ENCODE measurements around the gene GUCD1. TPM values are rescaled to one million over a fixed set of nuclear protein-coding genes. Genes with fewer than 3 reads are reported as not detected.

Gene GUCD1
- total RNA-seq, 2 experiments from 2014 or later: 114 to 144 TPM

DNA sequence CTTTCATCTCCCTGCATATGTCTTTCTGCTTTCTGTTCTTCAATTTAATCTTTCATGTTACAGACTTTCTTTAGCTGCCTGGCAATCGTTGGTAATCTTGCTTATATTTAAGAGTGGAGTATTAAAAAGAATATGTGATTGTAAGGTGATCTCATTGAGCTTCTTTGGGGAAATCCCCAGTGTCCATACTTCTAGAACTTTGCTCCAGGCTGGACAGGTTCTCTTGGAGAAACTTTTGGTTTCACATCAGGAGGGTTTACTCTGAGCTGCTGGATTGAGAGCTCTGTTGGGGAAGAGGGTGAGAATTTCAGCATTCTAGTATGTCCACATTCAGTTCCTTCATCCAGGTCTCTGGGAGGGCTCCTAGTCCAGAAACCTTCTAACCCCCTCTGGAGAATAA, 21.8 kb upstream of the GUCD1 start:
- CTCF ChIA-PET (ENCODE audit: unreplicated experiment): no interaction called here
- H3K27ac ChIP-seq (ENCODE audit: low read depth, low read length, poor library complexity, severe bottlenecking): no peak overlapping the region
- intact Hi-C loops (cut with micrococcal nuclease; ENCODE audit: unreplicated experiment): no loop called here
- TF ChIP-seq EZH2phosphoT487 (IDR thresholded peaks at IDR 0.05; ENCODE audit: borderline replicate concordance, low read depth, low read length): no peak
- TF ChIP-seq, protein P1, sequence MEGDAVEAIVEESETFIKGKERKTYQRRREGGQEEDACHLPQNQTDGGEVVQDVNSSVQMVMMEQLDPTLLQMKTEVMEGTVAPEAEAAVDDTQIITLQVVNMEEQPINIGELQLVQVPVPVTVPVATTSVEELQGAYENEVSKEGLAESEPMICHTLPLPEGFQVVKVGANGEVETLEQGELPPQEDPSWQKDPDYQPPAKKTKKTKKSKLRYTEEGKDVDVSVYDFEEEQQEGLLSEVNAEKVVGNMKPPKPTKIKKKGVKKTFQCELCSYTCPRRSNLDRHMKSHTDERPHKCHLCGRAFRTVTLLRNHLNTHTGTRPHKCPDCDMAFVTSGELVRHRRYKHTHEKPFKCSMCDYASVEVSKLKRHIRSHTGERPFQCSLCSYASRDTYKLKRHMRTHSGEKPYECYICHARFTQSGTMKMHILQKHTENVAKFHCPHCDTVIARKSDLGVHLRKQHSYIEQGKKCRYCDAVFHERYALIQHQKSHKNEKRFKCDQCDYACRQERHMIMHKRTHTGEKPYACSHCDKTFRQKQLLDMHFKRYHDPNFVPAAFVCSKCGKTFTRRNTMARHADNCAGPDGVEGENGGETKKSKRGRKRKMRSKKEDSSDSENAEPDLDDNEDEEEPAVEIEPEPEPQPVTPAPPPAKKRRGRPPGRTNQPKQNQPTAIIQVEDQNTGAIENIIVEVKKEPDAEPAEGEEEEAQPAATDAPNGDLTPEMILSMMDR (conservative IDR thresholded peaks at IDR 0.05; ENCODE audit: low read length): no peak
- H4K20me1 ChIP-seq (ENCODE audit: insufficient read depth, low read length): no peaks in the 10 kb centered on the region
- no peaks in the 10 kb centered on the region for H3K4me1 ChIP-seq (ENCODE audit: insufficient read depth, low read length, poor library complexity, severe bottlenecking)
- H3K4me2 ChIP-seq (ENCODE audit: low read length): no peak overlapping the region
- H3K4me3 ChIP-seq (ENCODE audit: low read depth, low read length, poor library complexity, severe bottlenecking): no peak overlapping the region
- no peaks in the 10 kb centered on the region for H3K79me2 ChIP-seq (ENCODE audit: insufficient read depth, low read depth, low read length)
- H3K9me2 ChIP-seq (ENCODE audit: insufficient read depth, low read length): no peaks in the 10 kb centered on the region
- no peak overlapping the region for H2AFZ ChIP-seq (ENCODE audit: low read length)
- H3K36me3 ChIP-seq (ENCODE audit: insufficient read depth, low read length): peaks cover 43% of the 10 kb centered on the region
- no TSS peak for BruUV-seq (replicated peaks)
- H3K9me3 ChIP-seq (ENCODE audit: low read length): no peaks in the 10 kb centered on the region
- POLR2A ChIA-PET: no interaction called here
- DNase-seq (ENCODE audit: low spot score): no peak

DNA sequence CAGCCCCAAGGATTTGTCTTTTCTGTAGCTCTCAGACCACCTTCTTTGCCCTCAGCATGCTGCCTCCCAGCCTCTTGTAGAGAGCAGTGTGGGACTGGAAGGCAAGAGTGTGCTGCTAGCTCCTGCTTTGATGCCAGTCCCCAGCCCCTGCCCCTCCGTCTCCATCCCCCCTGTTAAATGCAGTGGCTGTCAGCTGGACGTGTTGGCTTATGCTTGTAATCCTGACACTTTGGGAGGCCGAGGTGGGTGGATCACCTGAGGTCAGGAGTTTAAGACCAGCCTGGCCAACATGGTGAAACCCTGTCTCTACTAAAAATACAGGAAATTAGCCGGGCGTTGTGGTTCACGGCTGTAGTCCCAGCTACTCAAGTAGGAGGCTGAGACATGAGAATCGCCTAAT, 16.3 kb upstream of the GUCD1 start:
- H3K79me2 ChIP-seq (ENCODE audit: insufficient read depth, low read depth, low read length): peaks cover 8% of the 10 kb centered on the region
- no peak overlapping the region for H3K4me2 ChIP-seq (ENCODE audit: low read length)
- no peak overlapping the region for H2AFZ ChIP-seq (ENCODE audit: low read length)
- no peaks in the 10 kb centered on the region for H3K9me2 ChIP-seq (ENCODE audit: insufficient read depth, low read length)
- intact Hi-C loops (cut with micrococcal nuclease; ENCODE audit: unreplicated experiment): no loop called here
- no peak for DNase-seq (ENCODE audit: low spot score)
- H3K36me3 ChIP-seq (ENCODE audit: insufficient read depth, low read length): peaks cover 85% of the 10 kb centered on the region
- H3K4me1 ChIP-seq (ENCODE audit: insufficient read depth, low read length, poor library complexity, severe bottlenecking): no peaks in the 10 kb centered on the region
- ChIA-PET POLR2A (no interaction called here), CTCF (ENCODE audit: unreplicated experiment) (no interaction called here)
- H3K27ac ChIP-seq (ENCODE audit: low read depth, low read length, poor library complexity, severe bottlenecking): no peak overlapping the region
- H3K4me3 ChIP-seq (ENCODE audit: low read depth, low read length, poor library complexity, severe bottlenecking): no peak overlapping the region
- TF ChIP-seq, protein P1 (conservative IDR thresholded peaks at IDR 0.05; ENCODE audit: low read length): no peak
- no peak for TF ChIP-seq EZH2phosphoT487 (IDR thresholded peaks at IDR 0.05; ENCODE audit: borderline replicate concordance, low read depth, low read length)
- H3K9me3 ChIP-seq (ENCODE audit: low read length): no peaks in the 10 kb centered on the region
- BruUV-seq (replicated peaks): no TSS peak
- no peaks in the 10 kb centered on the region for H4K20me1 ChIP-seq (ENCODE audit: insufficient read depth, low read length)

DNA sequence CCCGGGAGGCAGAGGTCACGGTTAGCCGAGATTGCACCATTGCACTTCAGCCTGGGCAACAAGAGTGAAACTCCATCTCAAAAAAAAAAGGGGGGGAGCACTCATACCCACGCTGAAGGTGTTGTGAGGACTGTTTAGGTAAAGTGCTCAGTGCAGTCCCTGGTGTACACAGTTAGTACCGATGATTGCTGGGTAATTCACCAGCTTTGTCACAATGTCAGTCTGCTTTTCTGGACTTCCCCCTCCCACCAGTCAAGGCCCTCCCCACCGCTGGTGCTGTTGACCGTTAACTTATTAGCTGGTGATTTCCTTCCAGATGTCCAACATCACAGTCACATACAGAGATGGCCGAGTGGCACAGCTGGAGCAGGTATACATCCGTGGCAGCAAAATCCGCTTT, 12.7 kb upstream of the GUCD1 start:
- H3K4me3 ChIP-seq (ENCODE audit: low read depth, low read length, poor library complexity, severe bottlenecking): no peak overlapping the region
- no peak overlapping the region for H2AFZ ChIP-seq (ENCODE audit: low read length)
- no peak overlapping the region for H3K27ac ChIP-seq (ENCODE audit: low read depth, low read length, poor library complexity, severe bottlenecking)
- TF ChIP-seq, protein P1 (conservative IDR thresholded peaks at IDR 0.05; ENCODE audit: low read length): no peak
- no peak for TF ChIP-seq EZH2phosphoT487 (IDR thresholded peaks at IDR 0.05; ENCODE audit: borderline replicate concordance, low read depth, low read length)
- peaks cover 15% of the 10 kb centered on the region; the same call in 1 of the 2 replicates for H4K20me1 ChIP-seq (ENCODE audit: insufficient read depth, low read length)
- intact Hi-C loops (cut with micrococcal nuclease; ENCODE audit: unreplicated experiment): no loop called here
- ChIA-PET CTCF (ENCODE audit: unreplicated experiment) (no interaction called here), POLR2A (no interaction called here)
- no TSS peak for BruUV-seq (replicated peaks)
- H3K9me2 ChIP-seq (ENCODE audit: insufficient read depth, low read length): no peaks in the 10 kb centered on the region
- H3K4me2 ChIP-seq (ENCODE audit: low read length): no peak overlapping the region
- H3K36me3 ChIP-seq (ENCODE audit: insufficient read depth, low read length): peaks cover 94% of the 10 kb centered on the region
- DNase-seq (ENCODE audit: low spot score): no peak
- no peaks in the 10 kb centered on the region for H3K9me3 ChIP-seq (ENCODE audit: low read length)
- peaks cover 44% of the 10 kb centered on the region for H3K79me2 ChIP-seq (ENCODE audit: insufficient read depth, low read depth, low read length)
- H3K4me1 ChIP-seq (ENCODE audit: insufficient read depth, low read length, poor library complexity, severe bottlenecking): no peaks in the 10 kb centered on the region

All from OCI-LY7 (cell line).